ENCODE measurements around the gene CSTPP1.
"Not testable (repeated sequence)": the region's sequence is repeated elsewhere in the genome, so short reads cannot be mapped to it uniquely, and the experiment has no call there.

DNA sequence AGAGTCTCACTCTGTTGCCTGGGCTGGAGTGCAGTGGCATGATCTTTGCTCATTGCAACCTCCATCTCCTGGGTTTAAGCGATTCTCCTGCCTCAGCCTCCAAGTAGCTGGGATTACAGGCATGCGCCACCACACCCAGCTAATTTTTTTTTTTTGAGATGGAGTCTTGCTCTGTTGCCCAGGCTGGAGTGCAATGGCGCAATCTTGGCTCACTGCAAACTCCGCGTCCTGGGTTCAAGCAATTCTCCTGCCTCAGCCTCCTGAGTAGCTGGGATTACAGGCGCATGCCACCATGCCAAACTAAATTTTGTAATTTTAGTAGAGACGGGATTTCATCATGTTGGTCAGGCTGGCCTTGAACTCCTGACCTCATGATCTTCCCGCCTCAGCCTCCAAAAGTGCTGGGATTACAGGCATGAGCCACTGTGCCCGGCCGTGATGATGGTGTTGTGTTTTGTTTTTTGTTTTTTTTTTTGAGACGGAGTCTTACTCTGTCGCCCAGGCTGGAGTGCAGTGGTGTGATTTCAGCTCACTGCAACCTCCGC is 271.5 kb downstream of the CSTPP1 start:
- TF ChIP-seq, protein P1, sequence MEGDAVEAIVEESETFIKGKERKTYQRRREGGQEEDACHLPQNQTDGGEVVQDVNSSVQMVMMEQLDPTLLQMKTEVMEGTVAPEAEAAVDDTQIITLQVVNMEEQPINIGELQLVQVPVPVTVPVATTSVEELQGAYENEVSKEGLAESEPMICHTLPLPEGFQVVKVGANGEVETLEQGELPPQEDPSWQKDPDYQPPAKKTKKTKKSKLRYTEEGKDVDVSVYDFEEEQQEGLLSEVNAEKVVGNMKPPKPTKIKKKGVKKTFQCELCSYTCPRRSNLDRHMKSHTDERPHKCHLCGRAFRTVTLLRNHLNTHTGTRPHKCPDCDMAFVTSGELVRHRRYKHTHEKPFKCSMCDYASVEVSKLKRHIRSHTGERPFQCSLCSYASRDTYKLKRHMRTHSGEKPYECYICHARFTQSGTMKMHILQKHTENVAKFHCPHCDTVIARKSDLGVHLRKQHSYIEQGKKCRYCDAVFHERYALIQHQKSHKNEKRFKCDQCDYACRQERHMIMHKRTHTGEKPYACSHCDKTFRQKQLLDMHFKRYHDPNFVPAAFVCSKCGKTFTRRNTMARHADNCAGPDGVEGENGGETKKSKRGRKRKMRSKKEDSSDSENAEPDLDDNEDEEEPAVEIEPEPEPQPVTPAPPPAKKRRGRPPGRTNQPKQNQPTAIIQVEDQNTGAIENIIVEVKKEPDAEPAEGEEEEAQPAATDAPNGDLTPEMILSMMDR (IDR thresholded peaks at IDR 0.05; ENCODE audit: control extremely low read depth in 1 of 3, insufficient read depth in 1 of 3, low read depth in 1 of 3, low read length in 3 of 3), result not testable (repeated sequence)
- TF ChIP-seq CHD2 (IDR thresholded peaks at IDR 0.05; ENCODE audit: low read length); PHF8 (conservative IDR thresholded peaks at IDR 0.05; ENCODE audit: low read depth, low read length); EP300 (IDR thresholded peaks at IDR 0.05; ENCODE audit: borderline replicate concordance in 1 of 2, low read depth in 2 of 2, low read length in 2 of 2); JUND (IDR thresholded peaks at IDR 0.05; ENCODE audit: low read length); TAF1 (IDR thresholded peaks at IDR 0.05; ENCODE audit: low read depth, low read length); RFX5 (IDR thresholded peaks at IDR 0.05; ENCODE audit: borderline replicate concordance, low read depth, low read length); POLR2AphosphoS5 (IDR thresholded peaks at IDR 0.05; ENCODE audit: low read depth, low read length); HDAC2 (IDR thresholded peaks at IDR 0.05; ENCODE audit: borderline replicate concordance in 1 of 2, low read depth in 2 of 2, low read length in 2 of 2); ZNF274 (IDR thresholded peaks at IDR 0.05; ENCODE audit: borderline replicate concordance, extremely low read depth, low read length): not testable (repeated sequence)
- TF ChIP-seq, protein P2, sequence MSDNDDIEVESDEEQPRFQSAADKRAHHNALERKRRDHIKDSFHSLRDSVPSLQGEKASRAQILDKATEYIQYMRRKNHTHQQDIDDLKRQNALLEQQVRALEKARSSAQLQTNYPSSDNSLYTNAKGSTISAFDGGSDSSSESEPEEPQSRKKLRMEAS (IDR thresholded peaks at IDR 0.05), result not testable (repeated sequence)
